ENCODE data around the gene ARMC7. TPM values are rescaled to one million over a fixed set of nuclear protein-coding genes. Genes with fewer than 3 reads are reported as not detected.
A peak's percentile ranks its signal among the peaks of the same experiment; 100 is the strongest.

The ARMC7 gene
- total and polyA plus RNA-seq, 2 of the 13 experiments (the other 11 are each of a cell fraction or from before 2014, with no cell fraction given), result 3.9 to 4.2 TPM

- TF ChIP-seq MNT (IDR thresholded peaks at IDR 0.05) (peak; percentile 42; the same call in 1 of the 2 replicates), STAT5B (CRISPR knock-in tag; IDR thresholded peaks at IDR 0.05) (no peak), LBX2 (CRISPR knock-in tag; IDR thresholded peaks at IDR 0.05; ENCODE audit: borderline replicate concordance) (no peak), NFIB (CRISPR knock-in tag; IDR thresholded peaks at IDR 0.05; ENCODE audit: borderline replicate concordance) (no peak), ZBTB7B (CRISPR knock-in tag; IDR thresholded peaks at IDR 0.05) (no peak), YEATS2 (CRISPR knock-in tag; IDR thresholded peaks at IDR 0.05; ENCODE audit: borderline replicate concordance) (no peak), ARNTL (CRISPR knock-in tag; IDR thresholded peaks at IDR 0.05) (no peak), ZNF432 (CRISPR knock-in tag; IDR thresholded peaks at IDR 0.05; ENCODE audit: borderline replicate concordance) (no peak), ZNF737 (CRISPR knock-in tag; IDR thresholded peaks at IDR 0.05; ENCODE audit: borderline replicate concordance) (0 out of 2 replicates have a peak, but pooled peaks have one; percentile 7), YY1 (IDR thresholded peaks at IDR 0.05; ENCODE audit: insufficient read depth, insufficient replicate concordance, low read depth, low read length) (no peak), MTF1 (CRISPR knock-in tag; IDR thresholded peaks at IDR 0.05) (no peak), ONECUT2 (CRISPR knock-in tag; IDR thresholded peaks at IDR 0.05) (no peak), ZNF646 (CRISPR knock-in tag; IDR thresholded peaks at IDR 0.05) (peak; percentile 98), GATAD1 (CRISPR knock-in tag; IDR thresholded peaks at IDR 0.05) (0 out of 2 replicates have a peak, but pooled peaks have one; percentile 10), LCORL (IDR thresholded peaks at IDR 0.05) (peak; percentile 47; the same call in 1 of the 2 replicates), LCORL (CRISPR knock-in tag; IDR thresholded peaks at IDR 0.05) (no peak), HNRNPLL (IDR thresholded peaks at IDR 0.05; ENCODE audit: low read depth, low read length, poor library complexity, severe bottlenecking) (no peak), CENPBD1 (CRISPR knock-in tag; IDR thresholded peaks at IDR 0.05; ENCODE audit: borderline replicate concordance, low read depth) (no peak), ZNF670 (CRISPR knock-in tag; IDR thresholded peaks at IDR 0.05; ENCODE audit: borderline replicate concordance) (no peak)
Measured at GRCh38 chr17:75091855-75092327, 17.9 kb upstream of the ARMC7 start (continued).
